ENCODE data around the gene KIF26B.

The KIF26B gene

GRCh38 chr1:245750261-245750660 is 595.5 kb downstream of the KIF26B start:
- TF ChIP-seq CTCF (IDR thresholded peaks at IDR 0.05) = no peak

GRCh38 chr1:245751116-245751515 is 596.3 kb downstream of the KIF26B start:
- TF ChIP-seq CTCF (IDR thresholded peaks at IDR 0.05) = no peak

GRCh38 chr1:245751726-245752470 is 597.1 kb downstream of the KIF26B start:
- TF ChIP-seq CTCF (IDR thresholded peaks at IDR 0.05) = no peak

- TF ChIP-seq CTCF (IDR thresholded peaks at IDR 0.05) = no peak
Measured at GRCh38 chr1:245752561-245752960, 597.8 kb downstream of the KIF26B start.

- no peak for TF ChIP-seq CTCF (IDR thresholded peaks at IDR 0.05)
Measured at GRCh38 chr1:245753807-245754206, 599.0 kb downstream of the KIF26B start.

- no peak for TF ChIP-seq CTCF (IDR thresholded peaks at IDR 0.05)
Measured at GRCh38 chr1:245754463-245754961, 599.7 kb downstream of the KIF26B start.
